Measurements from ENCODE around the gene DDX31. TPM values are rescaled to one million over a fixed set of nuclear protein-coding genes. Genes with fewer than 3 reads are reported as not detected.

The DDX31 gene
- polyA plus RNA-seq, 4 donors, result 2.2 to 12.6 (median 4.9) TPM

- DNase-seq (no peak), FAIRE-seq (no peak)
- 93 to 97% (median 94%) methylated on average over 4 of the region's 4 CpGs for WGBS, 3 donors
- H3K27ac ChIP-seq (ENCODE audit: low read depth in 1 of 3, low read length in 2 of 3), result no peak overlapping the region
- H3K27me3 ChIP-seq (ENCODE audit: control insufficient read depth in 3 of 3, insufficient read depth in 3 of 3, low read length in 3 of 3), result no peaks in the 10 kb centered on the region
- peaks cover 0 to 5% (median 0%) of the 10 kb centered on the region in 3 donors for H3K4me1 ChIP-seq (ENCODE audit: control insufficient read depth in 3 of 3, insufficient read depth in 2 of 3, low read depth in 1 of 3, low read length in 2 of 3)
- H3K9me3 ChIP-seq (ENCODE audit: control insufficient read depth in 2 of 2, insufficient read depth in 1 of 2, low read depth in 1 of 2, low read length in 1 of 2), result no peaks in the 10 kb centered on the region
- no peak overlapping the region for H3K4me3 ChIP-seq (ENCODE audit: low read depth in 1 of 3, low read length in 3 of 3)
- H3K36me3 ChIP-seq (ENCODE audit: control insufficient read depth in 3 of 3, insufficient read depth in 2 of 3, low read depth in 1 of 3, low read length in 3 of 3), result peaks cover 7 to 61% (median 10%) of the 10 kb centered on the region in 3 donors
Observed at GRCh38 chr9:132641216-132641615, 28.6 kb downstream of the DDX31 start.

GRCh38 chr9:132639322-132639721 lies 30.5 kb downstream of the DDX31 start:
- Histone ChIP-seq H3K4me3 (ENCODE audit: low read depth in 1 of 3, low read length in 3 of 3) (no peak overlapping the region), H3K36me3 (ENCODE audit: control insufficient read depth in 3 of 3, insufficient read depth in 2 of 3, low read depth in 1 of 3, low read length in 3 of 3) (peaks cover 0 to 51% (median 3%) of the 10 kb centered on the region in 3 donors), H3K27me3 (ENCODE audit: control insufficient read depth in 3 of 3, insufficient read depth in 3 of 3, low read length in 3 of 3) (no peaks in the 10 kb centered on the region), H3K27ac (ENCODE audit: low read depth in 1 of 3, low read length in 2 of 3) (no peak overlapping the region), H3K4me1 (ENCODE audit: control insufficient read depth in 3 of 3, insufficient read depth in 2 of 3, low read depth in 1 of 3, low read length in 2 of 3) (peaks cover 0 to 5% (median 0%) of the 10 kb centered on the region in 3 donors), H3K9me3 (ENCODE audit: control insufficient read depth in 2 of 2, insufficient read depth in 1 of 2, low read depth in 1 of 2, low read length in 1 of 2) (no peaks in the 10 kb centered on the region)
- FAIRE-seq (no peak), DNase-seq (peak; percentile 11 to 23)
- WGBS, 3 donors, result 23 to 72% (median 38%) methylated on average over 5 of the region's 5 CpGs

GRCh38 chr9:132638240-132638639 lies 31.5 kb downstream of the DDX31 start:
- FAIRE-seq (no peak), DNase-seq (no peak)
- no peak overlapping the region for H3K27ac ChIP-seq (ENCODE audit: low read depth in 1 of 3, low read length in 2 of 3)
- 90 to 96% (median 93%) methylated on average over 5 of the region's 5 CpGs for WGBS, 3 donors
- no peak overlapping the region for H3K4me3 ChIP-seq (ENCODE audit: low read depth in 1 of 3, low read length in 3 of 3)
- H3K9me3 ChIP-seq (ENCODE audit: control insufficient read depth in 2 of 2, insufficient read depth in 1 of 2, low read depth in 1 of 2, low read length in 1 of 2), result no peaks in the 10 kb centered on the region
- H3K36me3 ChIP-seq (ENCODE audit: control insufficient read depth in 3 of 3, insufficient read depth in 2 of 3, low read depth in 1 of 3, low read length in 3 of 3), result peaks cover 0 to 44% (median 2%) of the 10 kb centered on the region in 3 donors
- peaks cover 0 to 5% (median 0%) of the 10 kb centered on the region in 3 donors for H3K4me1 ChIP-seq (ENCODE audit: control insufficient read depth in 3 of 3, insufficient read depth in 2 of 3, low read depth in 1 of 3, low read length in 2 of 3)
- H3K27me3 ChIP-seq (ENCODE audit: control insufficient read depth in 3 of 3, insufficient read depth in 3 of 3, low read length in 3 of 3), result no peaks in the 10 kb centered on the region

GRCh38 chr9:132637801-132638200 lies 32.0 kb downstream of the DDX31 start:
- H3K4me3 ChIP-seq (ENCODE audit: low read depth in 1 of 3, low read length in 3 of 3), result no peak overlapping the region
- H3K36me3 ChIP-seq (ENCODE audit: control insufficient read depth in 3 of 3, insufficient read depth in 2 of 3, low read depth in 1 of 3, low read length in 3 of 3), result peaks cover 0 to 40% (median 2%) of the 10 kb centered on the region in 3 donors
- no peak overlapping the region for H3K27ac ChIP-seq (ENCODE audit: low read depth in 1 of 3, low read length in 2 of 3)
- no peaks in the 10 kb centered on the region for H3K27me3 ChIP-seq (ENCODE audit: control insufficient read depth in 3 of 3, insufficient read depth in 3 of 3, low read length in 3 of 3)
- peaks cover 0 to 5% (median 0%) of the 10 kb centered on the region in 3 donors for H3K4me1 ChIP-seq (ENCODE audit: control insufficient read depth in 3 of 3, insufficient read depth in 2 of 3, low read depth in 1 of 3, low read length in 2 of 3)
- FAIRE-seq (no peak), DNase-seq (no peak)
- H3K9me3 ChIP-seq (ENCODE audit: control insufficient read depth in 2 of 2, insufficient read depth in 1 of 2, low read depth in 1 of 2, low read length in 1 of 2), result no peaks in the 10 kb centered on the region
- 95 to 96% (median 95%) methylated on average over 12 of the region's 12 CpGs for WGBS, 3 donors

GRCh38 chr9:132637351-132637750 lies 32.4 kb downstream of the DDX31 start:
- Histone ChIP-seq H3K9me3 (ENCODE audit: control insufficient read depth in 2 of 2, insufficient read depth in 1 of 2, low read depth in 1 of 2, low read length in 1 of 2) (no peaks in the 10 kb centered on the region), H3K27me3 (ENCODE audit: control insufficient read depth in 3 of 3, insufficient read depth in 3 of 3, low read length in 3 of 3) (no peaks in the 10 kb centered on the region), H3K4me1 (ENCODE audit: control insufficient read depth in 3 of 3, insufficient read depth in 2 of 3, low read depth in 1 of 3, low read length in 2 of 3) (peaks cover 0 to 5% (median 0%) of the 10 kb centered on the region in 3 donors), H3K36me3 (ENCODE audit: control insufficient read depth in 3 of 3, insufficient read depth in 2 of 3, low read depth in 1 of 3, low read length in 3 of 3) (peaks cover 0 to 38% (median 2%) of the 10 kb centered on the region in 3 donors), H3K4me3 (ENCODE audit: low read depth in 1 of 3, low read length in 3 of 3) (no peak overlapping the region), H3K27ac (ENCODE audit: low read depth in 1 of 3, low read length in 2 of 3) (no peak overlapping the region)
- 82 to 89% (median 85%) methylated on average over 12 of the region's 12 CpGs for WGBS, 3 donors
- FAIRE-seq, result no peak
- DNase-seq, result no peak

- no peak for FAIRE-seq
Observed at GRCh38 chr9:132634327-132634726, 35.5 kb downstream of the DDX31 start.

GRCh38 chr9:132632413-132633129 lies 37.2 kb downstream of the DDX31 start:
- no peak for FAIRE-seq
- whole genome bisulfite sequencing, 3 donors, result 64 to 81% (median 76%) methylated on average over 7 of the region's 7 CpGs

More at GRCh38 chr9:132634327-132634726, 35.5 kb downstream of the DDX31 start:
- H3K9me3 ChIP-seq (ENCODE audit: control insufficient read depth in 2 of 2, insufficient read depth in 1 of 2, low read depth in 1 of 2, low read length in 1 of 2), result no peaks in the 10 kb centered on the region
- H3K27me3 ChIP-seq (ENCODE audit: control insufficient read depth in 3 of 3, insufficient read depth in 3 of 3, low read length in 3 of 3), result no peaks in the 10 kb centered on the region
- WGBS, 3 donors, result 94 to 97% (median 94%) methylated on average over 3 of the region's 3 CpGs
- peaks cover 7 to 39% (median 7%) of the 10 kb centered on the region in 3 donors for H3K36me3 ChIP-seq (ENCODE audit: control insufficient read depth in 3 of 3, insufficient read depth in 2 of 3, low read depth in 1 of 3, low read length in 3 of 3)
- no peak overlapping the region for H3K4me3 ChIP-seq (ENCODE audit: low read depth in 1 of 3, low read length in 3 of 3)
- no peaks in the 10 kb centered on the region for H3K4me1 ChIP-seq (ENCODE audit: control insufficient read depth in 3 of 3, insufficient read depth in 2 of 3, low read depth in 1 of 3, low read length in 2 of 3)
- DNase-seq, result no peak
- H3K27ac ChIP-seq (ENCODE audit: low read depth in 1 of 3, low read length in 2 of 3), result no peak overlapping the region

GRCh38 chr9:132631685-132632084 lies 38.1 kb downstream of the DDX31 start:
- Histone ChIP-seq H3K27ac (ENCODE audit: low read depth in 1 of 3, low read length in 2 of 3) (no peak overlapping the region), H3K4me1 (ENCODE audit: control insufficient read depth in 3 of 3, insufficient read depth in 2 of 3, low read depth in 1 of 3, low read length in 2 of 3) (no peaks in the 10 kb centered on the region), H3K9me3 (ENCODE audit: control insufficient read depth in 2 of 2, insufficient read depth in 1 of 2, low read depth in 1 of 2, low read length in 1 of 2) (no peaks in the 10 kb centered on the region), H3K36me3 (ENCODE audit: control insufficient read depth in 3 of 3, insufficient read depth in 2 of 3, low read depth in 1 of 3, low read length in 3 of 3) (peaks cover 11 to 39% (median 12%) of the 10 kb centered on the region in 3 donors), H3K27me3 (ENCODE audit: control insufficient read depth in 3 of 3, insufficient read depth in 3 of 3, low read length in 3 of 3) (no peaks in the 10 kb centered on the region), H3K4me3 (ENCODE audit: low read depth in 1 of 3, low read length in 3 of 3) (no peak overlapping the region)
- no peak for FAIRE-seq
- WGBS, 3 donors, result 91 to 93% (median 92%) methylated on average over 7 of the region's 7 CpGs
- DNase-seq, result no peak

More at GRCh38 chr9:132632413-132633129, 37.2 kb downstream of the DDX31 start:
- Histone ChIP-seq H3K4me1 (ENCODE audit: control insufficient read depth in 3 of 3, insufficient read depth in 2 of 3, low read depth in 1 of 3, low read length in 2 of 3) (no peaks in the 10 kb centered on the region), H3K27me3 (ENCODE audit: control insufficient read depth in 3 of 3, insufficient read depth in 3 of 3, low read length in 3 of 3) (no peaks in the 10 kb centered on the region), H3K9me3 (ENCODE audit: control insufficient read depth in 2 of 2, insufficient read depth in 1 of 2, low read depth in 1 of 2, low read length in 1 of 2) (no peaks in the 10 kb centered on the region), H3K4me3 (ENCODE audit: low read depth in 1 of 3, low read length in 3 of 3) (no peak overlapping the region), H3K27ac (ENCODE audit: low read depth in 1 of 3, low read length in 2 of 3) (no peak overlapping the region), H3K36me3 (ENCODE audit: control insufficient read depth in 3 of 3, insufficient read depth in 2 of 3, low read depth in 1 of 3, low read length in 3 of 3) (peaks cover 12 to 45% (median 12%) of the 10 kb centered on the region in 3 donors)
- DNase-seq, result peak; percentile 34 to 41
